HG02610 (cell line): ENCODE data around the gene STEEP1.

ENCODE experiments used
- ATAC-seq: cut with Tn5 transposase; IDR thresholded peaks from one replicate; pipeline ENCODE4 v1.9.1; 2021; ENCODE audit warnings: mild to moderate bottlenecking, moderate library complexity; ENCODE audit not compliant: unreplicated experiment

The STEEP1 gene

GRCh38 chrX:119489212-119490074 lies 75.8 kb downstream of the STEEP1 start:
- ATAC-seq: no peak

GRCh38 chrX:119488749-119489148 lies 76.5 kb downstream of the STEEP1 start:
- no peak for ATAC-seq
